G401.6 (cell line): Measurements from ENCODE around the gene CDKN2B-AS1.
A peak's percentile ranks its signal among the peaks of the same experiment; 100 is the strongest.

ENCODE experiments used
- FAIRE-seq: peaks from 2 replicates; lab custom pipeline; 2012; peaks lifted over from hg19 to GRCh38; lab: Jason Lieb, UNC

CDKN2B-AS1 gene

GRCh38 chr9:22008384-22008716 lies 13.8 kb downstream of the CDKN2B-AS1 start:
- no peak for FAIRE-seq

- FAIRE-seq: peak; percentile 95
Measured at GRCh38 chr9:22008717-22009505, 14.3 kb downstream of the CDKN2B-AS1 start, which contains the start of gene CDKN2B. CDKN2B (minus strand) TSS chr9:22009305; CDS start chr9:22008953, 352 bp downstream.

DNA sequence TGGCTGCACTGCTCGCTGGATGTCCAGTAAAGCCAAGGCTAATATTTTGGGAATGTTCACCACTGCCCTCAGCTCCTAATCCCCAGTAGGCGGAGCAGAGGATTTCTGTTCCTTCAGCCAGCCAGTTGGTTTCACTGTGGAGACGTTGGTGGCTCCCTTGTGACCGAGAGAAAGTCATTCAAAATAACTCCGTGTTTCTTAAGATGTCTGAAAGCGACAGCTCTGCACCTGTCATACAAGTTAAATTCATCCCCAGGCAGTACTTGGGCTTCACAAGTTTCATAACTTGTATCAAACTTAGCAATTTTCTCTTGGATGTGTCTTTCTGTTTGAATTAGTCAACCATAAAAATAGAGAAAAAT lies 14.9 kb downstream of the CDKN2B-AS1 start:
- FAIRE-seq: no peak

DNA sequence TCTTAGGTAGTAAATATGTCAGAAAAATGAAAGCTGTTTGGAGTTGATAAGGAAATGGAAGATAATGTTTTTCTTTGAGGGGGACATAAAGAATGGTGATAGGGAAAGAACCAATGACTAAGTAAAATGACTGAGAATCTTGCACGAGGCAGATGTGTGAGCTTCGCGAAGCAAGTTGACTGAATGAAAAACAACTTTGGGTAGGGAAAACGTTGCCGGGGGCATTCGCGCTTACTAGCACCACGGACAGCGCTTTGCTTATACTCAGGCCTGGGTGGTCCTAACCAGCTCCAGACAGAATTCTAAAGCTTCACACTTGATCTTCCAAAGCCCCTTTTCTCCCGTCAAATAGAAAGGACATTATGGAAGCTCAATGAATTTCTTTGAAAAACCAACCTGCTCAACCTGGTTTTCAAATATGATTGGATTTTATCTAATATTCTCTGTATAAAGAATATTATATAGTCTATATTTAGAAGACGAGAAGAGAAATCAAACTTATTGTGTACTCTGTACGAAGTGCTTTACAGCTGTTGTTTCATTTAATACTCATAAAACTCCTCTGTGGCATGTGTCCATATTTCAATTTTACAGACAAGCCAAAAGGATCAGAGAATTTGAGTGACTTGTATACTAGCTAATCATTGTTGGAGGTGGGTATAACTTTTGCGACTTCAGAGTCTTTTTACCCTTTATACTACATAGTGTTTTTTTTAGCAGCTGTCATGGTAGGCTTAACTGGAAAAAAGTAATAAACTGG lies 16.5 kb downstream of the CDKN2B-AS1 start:
- FAIRE-seq: no peak

GRCh38 chr9:22022396-22022795 lies 27.8 kb downstream of the CDKN2B-AS1 start:
- no peak for FAIRE-seq

DNA sequence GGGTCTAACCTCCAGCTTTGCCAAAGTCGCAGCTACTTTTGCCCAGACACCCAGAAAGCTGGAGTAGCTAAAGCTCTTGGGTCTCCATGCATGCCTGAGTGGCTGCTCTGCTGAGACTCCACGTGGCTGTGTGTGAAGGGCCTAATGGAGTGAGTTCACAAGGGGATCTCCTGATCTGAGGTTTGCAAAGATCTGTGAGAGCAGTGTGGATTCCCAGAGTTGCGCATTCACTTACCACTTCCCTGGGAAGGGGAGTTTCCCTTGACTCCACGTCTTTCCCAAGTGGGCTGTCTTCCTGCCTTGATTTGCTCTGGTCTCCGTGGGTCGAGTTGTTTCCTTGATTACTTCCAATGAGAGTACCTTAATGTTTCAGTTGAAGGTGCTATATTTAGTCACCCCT lies 32.1 kb downstream of the CDKN2B-AS1 start:
- no peak for FAIRE-seq

DNA sequence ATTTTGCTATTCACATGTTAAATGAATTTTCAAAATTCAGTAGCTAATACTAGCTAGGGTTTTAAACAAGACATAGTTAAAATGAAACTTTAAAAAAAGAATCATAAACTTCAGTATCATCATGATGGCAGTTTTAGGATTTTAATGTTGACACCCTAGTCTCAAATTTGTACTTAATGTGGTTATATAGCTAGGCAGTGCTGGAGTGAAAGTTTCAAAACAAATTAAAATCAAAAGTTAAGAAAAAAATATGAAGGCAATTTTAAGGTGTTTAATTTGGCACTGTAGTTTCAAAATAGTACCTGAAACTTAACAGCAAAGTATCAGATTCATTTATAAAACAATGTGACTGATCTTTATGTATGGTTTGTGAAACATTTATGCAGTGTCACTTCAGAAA lies 33.8 kb downstream of the CDKN2B-AS1 start:
- no peak for FAIRE-seq

- FAIRE-seq: no peak
Measured at GRCh38 chr9:22029231-22029630, 34.6 kb downstream of the CDKN2B-AS1 start.

DNA sequence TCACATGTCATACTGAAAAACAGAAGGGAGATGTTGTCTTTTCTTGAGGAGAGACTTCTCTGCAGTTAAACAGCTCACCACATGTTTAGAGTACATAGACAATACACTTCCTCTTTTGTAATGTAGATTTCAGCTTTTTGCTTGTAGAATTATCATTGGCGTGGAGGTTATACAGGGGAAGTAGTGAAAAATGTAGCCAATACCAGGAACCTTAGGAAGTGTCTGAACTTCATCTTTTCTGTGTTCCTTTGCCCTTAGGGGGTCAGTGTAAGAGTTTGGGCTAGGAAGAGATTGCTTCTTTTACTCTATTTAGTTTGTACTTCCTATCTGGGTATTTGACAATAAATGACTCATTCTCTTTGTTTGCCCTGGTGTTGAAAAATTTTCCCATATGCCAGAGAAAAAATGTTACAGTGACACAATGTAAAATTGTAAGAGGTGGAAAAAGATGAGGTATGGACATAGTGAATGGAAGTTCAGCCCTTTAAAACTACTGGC lies 35.6 kb downstream of the CDKN2B-AS1 start:
- FAIRE-seq: no peak

GRCh38 chr9:22031655-22032411 lies 37.2 kb downstream of the CDKN2B-AS1 start:
- FAIRE-seq: no peak

DNA sequence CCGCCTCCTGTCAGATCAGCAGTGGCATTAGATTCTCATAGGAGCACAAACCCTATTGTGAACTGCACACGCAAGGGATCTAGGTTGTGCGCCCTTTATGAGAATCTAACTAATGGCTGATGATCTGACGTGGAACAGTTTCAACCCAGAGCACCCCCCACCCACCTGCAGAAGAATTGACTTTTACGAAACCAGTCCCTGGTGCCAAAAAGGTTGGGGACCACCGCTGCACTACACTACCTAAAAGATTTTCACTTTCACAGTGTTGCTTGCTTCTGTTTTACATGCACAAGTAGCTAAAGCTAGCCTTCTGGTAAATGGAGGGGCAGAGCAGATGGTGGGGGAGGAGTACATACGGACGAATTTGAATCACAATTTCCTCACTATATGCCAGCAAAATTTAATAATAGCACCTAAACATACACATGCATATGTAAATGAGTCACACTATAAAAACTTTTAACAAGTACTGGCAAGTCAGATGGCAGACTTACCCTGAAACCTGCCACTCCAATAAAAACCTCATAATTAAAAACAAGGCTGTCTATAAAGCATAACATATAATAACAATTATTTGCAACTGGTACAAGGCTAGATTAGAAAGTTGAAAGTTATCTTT lies 38.5 kb downstream of the CDKN2B-AS1 start:
- no peak for FAIRE-seq

GRCh38 chr9:22035591-22036011 lies 41.0 kb downstream of the CDKN2B-AS1 start:
- no peak for FAIRE-seq

- FAIRE-seq: no peak
Measured at GRCh38 chr9:22036866-22037626, 42.5 kb downstream of the CDKN2B-AS1 start.

- FAIRE-seq: peak; percentile 80
Measured at GRCh38 chr9:22037954-22038690, 43.5 kb downstream of the CDKN2B-AS1 start.

GRCh38 chr9:22039258-22039657 lies 44.7 kb downstream of the CDKN2B-AS1 start:
- no peak for FAIRE-seq

- no peak for FAIRE-seq
Measured at GRCh38 chr9:22040760-22041159, 46.2 kb downstream of the CDKN2B-AS1 start.

DNA sequence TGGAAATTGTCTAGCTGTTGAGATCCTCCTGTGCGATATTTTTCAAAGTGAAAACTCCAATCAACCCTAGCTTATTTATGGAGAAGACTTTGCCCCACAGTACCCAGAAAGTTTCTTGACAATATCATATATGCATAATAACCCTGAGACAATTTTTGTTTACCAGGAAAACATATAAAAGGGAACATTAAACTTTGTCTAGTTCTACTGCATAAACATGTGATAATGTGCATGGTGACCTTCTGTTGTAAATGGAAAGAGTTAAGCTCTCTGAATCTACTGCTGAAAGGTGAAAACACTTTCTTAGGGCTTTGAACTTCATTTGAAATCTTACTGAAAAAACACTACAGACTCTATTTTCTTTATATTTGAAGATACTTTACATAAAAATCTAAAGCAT lies 46.8 kb downstream of the CDKN2B-AS1 start:
- no peak for FAIRE-seq

GRCh38 chr9:22041775-22042174 lies 47.2 kb downstream of the CDKN2B-AS1 start:
- FAIRE-seq: no peak

GRCh38 chr9:22043928-22044327 lies 49.3 kb downstream of the CDKN2B-AS1 start:
- no peak for FAIRE-seq

DNA sequence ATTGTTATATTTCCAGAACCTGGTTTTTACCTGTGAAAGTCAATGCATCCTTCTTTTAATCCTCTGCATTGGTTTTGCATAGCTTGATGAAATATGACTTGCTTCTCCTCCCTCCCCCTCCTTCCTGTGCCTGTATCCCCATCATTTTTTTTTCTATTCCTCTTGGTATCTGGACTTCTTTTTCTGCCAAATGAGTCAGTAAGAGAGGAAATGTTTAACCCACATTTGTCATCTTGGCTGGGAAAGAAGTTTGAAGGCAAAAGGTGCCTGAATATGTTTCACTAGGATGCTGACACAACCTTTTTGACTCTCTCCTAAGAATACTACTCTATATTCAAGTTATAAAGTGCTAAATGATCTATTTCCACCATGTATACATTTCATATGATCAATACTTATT lies 50.0 kb downstream of the CDKN2B-AS1 start:
- no peak for FAIRE-seq

- no peak for FAIRE-seq
Measured at GRCh38 chr9:22045423-22045822, 50.8 kb downstream of the CDKN2B-AS1 start.
